Neural progenitor cell (in vitro differentiated cells): ENCODE data around the gene AMN. TPM values are rescaled to one million over a fixed set of nuclear protein-coding genes. Genes with fewer than 3 reads are reported as not detected.

Source experiments
- DNase-seq: peaks from one replicate; pipeline ENCODE4 v3.0.0-alpha.2; 2016; ENCODE audit warnings: low spot score
- H2AFZ ChIP-seq: fragments of 200-600 bp; sonication (generic); replicated peaks from 2 replicates; pipeline ENCODE4 v1.6.1; 2016; ENCODE audit warnings: antibody characterized with exemption
- H3F3A ChIP-seq: fragments of 200-600 bp; sonication (generic); 2 replicates; pipeline ENCODE4 v1.6.1; 2016; ENCODE audit warnings: antibody characterized with exemption, low read depth
- H3K27ac ChIP-seq: fragments of 200-600 bp; sonication (generic); 2 replicates; pipeline ENCODE4 v1.5.1; 2016; ENCODE audit warnings: mild to moderate bottlenecking
- H3K27me3 ChIP-seq: fragments of 200-600 bp; sonication (generic); 2 replicates; pipeline ENCODE4 v1.6.1; 2016; ENCODE audit warnings: mild to moderate bottlenecking, moderate library complexity
- H3K36me3 ChIP-seq: fragments of 200-600 bp; sonication (generic); 2 replicates; pipeline ENCODE4 v1.5.1; 2016
- H3K4me1 ChIP-seq: fragments of 200-600 bp; sonication (generic); 2 replicates; pipeline ENCODE4 v1.6.1; 2016; ENCODE audit warnings: mixed run types
- H3K4me2 ChIP-seq: fragments of 200-600 bp; sonication (generic); 2 replicates; pipeline ENCODE4 v1.6.1; 2016
- H3K4me3 ChIP-seq: fragments of 200-600 bp; sonication (generic); 2 replicates; pipeline ENCODE4 v1.5.1; 2016
- H3K79me2 ChIP-seq: fragments of 200-600 bp; sonication (generic); 2 replicates; pipeline ENCODE4 v1.6.1; 2016; ENCODE audit warnings: low read depth
- H3K9ac ChIP-seq: fragments of 200-600 bp; sonication (generic); 2 replicates; pipeline ENCODE4 v1.6.1; 2016
- H3K9me3 ChIP-seq: fragments of 200-600 bp; sonication (generic); 2 replicates; pipeline ENCODE4 v1.5.1; 2016; ENCODE audit warnings: low read depth
- H4K20me1 ChIP-seq: fragments of 200-600 bp; sonication (generic); 2 replicates; pipeline ENCODE4 v1.6.1; 2016; ENCODE audit warnings: low read depth
- H3K27ac Mint-ChIP-seq: 3 replicates; pipeline ENCODE4 v1.8.0; 2021; ENCODE audit warnings: mixed read lengths
- H3K27me3 Mint-ChIP-seq: 2 replicates; pipeline ENCODE4 v1.8.0; 2022; ENCODE audit warnings: low read depth, mild to moderate bottlenecking, inconsistent platforms, moderate library complexity, mixed read lengths; ENCODE audit not compliant: insufficient read depth
- H3K36me3 Mint-ChIP-seq: 3 replicates; pipeline ENCODE4 v1.8.0; 2021; ENCODE audit warnings: mixed read lengths
- H3K4me1 Mint-ChIP-seq: 3 replicates; pipeline ENCODE4 v1.8.0; 2021; ENCODE audit warnings: mixed read lengths
- H3K4me3 Mint-ChIP-seq: 3 replicates; pipeline ENCODE4 v1.8.0; 2021; ENCODE audit warnings: mild to moderate bottlenecking, moderate library complexity, mixed read lengths
- H3K9me3 Mint-ChIP-seq: 3 replicates; pipeline ENCODE4 v1.8.0; 2020; ENCODE audit warnings: mixed read lengths
- EZH2 ChIP-seq: fragments of 200-600 bp; sonication (generic); IDR thresholded peaks from 2 replicates; pipeline ENCODE4 v1.6.1; 2017; ENCODE audit warnings: antibody characterized with exemption, mild to moderate bottlenecking, moderate library complexity
- EZH2phosphoT487 ChIP-seq: fragments of 200-600 bp; sonication (generic); IDR thresholded peaks from 2 replicates; pipeline ENCODE4 v1.6.1; 2017; ENCODE audit warnings: antibody characterized with exemption
- total RNA-seq: library from RNA; depleted of rRNA; stranded (reverse); fragments of >200 nt; gene quantifications from 2 replicates; pipeline ENCODE4 v1.2.3, GENCODE V29; 2015; ENCODE audit warnings: low replicate concordance
- TF ChIP-seq, protein P1 (sequence below): fragments of 200-600 bp; sonication (generic); IDR thresholded peaks from 2 replicates; pipeline ENCODE4 v1.5.1; 2017; ENCODE audit warnings: antibody characterized with exemption, mild to moderate bottlenecking

The AMN gene
- total RNA-seq, 1 donor from 2014 or later = not detected

DNA sequence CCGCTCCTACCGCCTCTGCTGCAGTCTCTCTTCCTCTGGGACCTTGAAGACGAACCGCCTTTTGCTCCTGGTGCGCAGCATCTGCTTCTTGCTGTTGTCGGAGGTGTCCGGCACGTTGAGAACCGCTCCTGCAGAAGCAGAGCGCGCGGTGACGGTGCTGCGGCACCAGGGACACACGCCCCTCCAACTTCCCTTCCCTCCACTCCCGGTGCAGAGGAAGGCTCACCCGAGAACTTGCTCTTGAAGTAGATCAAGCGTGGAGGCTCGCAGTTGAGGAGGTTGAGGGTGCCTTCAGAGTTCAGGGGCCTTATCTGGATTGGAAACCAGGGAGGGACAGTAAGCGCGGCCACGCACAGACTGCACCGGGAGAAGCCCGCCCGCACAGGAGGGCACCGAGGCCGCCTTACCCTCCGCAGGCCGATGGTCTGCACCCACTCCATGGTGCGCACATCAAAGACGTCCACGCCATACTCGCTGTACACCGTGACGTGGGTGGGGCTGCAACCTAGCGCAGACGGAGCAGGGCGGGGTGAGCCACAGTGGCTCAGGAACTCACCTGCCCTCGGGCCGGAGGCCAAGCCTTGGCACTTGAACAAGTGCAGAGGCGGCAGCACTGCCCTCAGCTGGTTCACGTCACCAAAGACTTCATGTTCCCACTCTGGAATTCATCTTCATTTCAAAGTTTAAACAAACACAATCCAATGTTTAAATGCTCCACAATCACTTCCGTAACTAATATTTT is 17.5 kb downstream of the AMN start:
- Mint-ChIP-seq H3K27ac (no peak overlapping the region), H3K4me1 (no peaks in the 10 kb centered on the region), H3K36me3 (peaks cover 33% of the 10 kb centered on the region), H3K4me3 (no peak overlapping the region), H3K9me3 (no peaks in the 10 kb centered on the region), H3K27me3 (peaks cover 5% of the 10 kb centered on the region)
- H4K20me1 ChIP-seq = no peaks in the 10 kb centered on the region
- no peaks in the 10 kb centered on the region for H3K27me3 ChIP-seq
- no peak for TF ChIP-seq EZH2
- TF ChIP-seq, protein P1, sequence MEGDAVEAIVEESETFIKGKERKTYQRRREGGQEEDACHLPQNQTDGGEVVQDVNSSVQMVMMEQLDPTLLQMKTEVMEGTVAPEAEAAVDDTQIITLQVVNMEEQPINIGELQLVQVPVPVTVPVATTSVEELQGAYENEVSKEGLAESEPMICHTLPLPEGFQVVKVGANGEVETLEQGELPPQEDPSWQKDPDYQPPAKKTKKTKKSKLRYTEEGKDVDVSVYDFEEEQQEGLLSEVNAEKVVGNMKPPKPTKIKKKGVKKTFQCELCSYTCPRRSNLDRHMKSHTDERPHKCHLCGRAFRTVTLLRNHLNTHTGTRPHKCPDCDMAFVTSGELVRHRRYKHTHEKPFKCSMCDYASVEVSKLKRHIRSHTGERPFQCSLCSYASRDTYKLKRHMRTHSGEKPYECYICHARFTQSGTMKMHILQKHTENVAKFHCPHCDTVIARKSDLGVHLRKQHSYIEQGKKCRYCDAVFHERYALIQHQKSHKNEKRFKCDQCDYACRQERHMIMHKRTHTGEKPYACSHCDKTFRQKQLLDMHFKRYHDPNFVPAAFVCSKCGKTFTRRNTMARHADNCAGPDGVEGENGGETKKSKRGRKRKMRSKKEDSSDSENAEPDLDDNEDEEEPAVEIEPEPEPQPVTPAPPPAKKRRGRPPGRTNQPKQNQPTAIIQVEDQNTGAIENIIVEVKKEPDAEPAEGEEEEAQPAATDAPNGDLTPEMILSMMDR = no peak
- no peak for DNase-seq
- H2AFZ ChIP-seq = no peak overlapping the region
- H3K4me1 ChIP-seq = no peaks in the 10 kb centered on the region
- no peak overlapping the region for H3K4me2 ChIP-seq
- no peak overlapping the region for H3K9ac ChIP-seq
- H3K36me3 ChIP-seq = no peaks in the 10 kb centered on the region
- no peaks in the 10 kb centered on the region for H3K79me2 ChIP-seq
- no peaks in the 10 kb centered on the region for H3F3A ChIP-seq
- H3K4me3 ChIP-seq = no peak overlapping the region
- H3K27ac ChIP-seq = no peak overlapping the region
- H3K9me3 ChIP-seq = no peaks in the 10 kb centered on the region

DNA sequence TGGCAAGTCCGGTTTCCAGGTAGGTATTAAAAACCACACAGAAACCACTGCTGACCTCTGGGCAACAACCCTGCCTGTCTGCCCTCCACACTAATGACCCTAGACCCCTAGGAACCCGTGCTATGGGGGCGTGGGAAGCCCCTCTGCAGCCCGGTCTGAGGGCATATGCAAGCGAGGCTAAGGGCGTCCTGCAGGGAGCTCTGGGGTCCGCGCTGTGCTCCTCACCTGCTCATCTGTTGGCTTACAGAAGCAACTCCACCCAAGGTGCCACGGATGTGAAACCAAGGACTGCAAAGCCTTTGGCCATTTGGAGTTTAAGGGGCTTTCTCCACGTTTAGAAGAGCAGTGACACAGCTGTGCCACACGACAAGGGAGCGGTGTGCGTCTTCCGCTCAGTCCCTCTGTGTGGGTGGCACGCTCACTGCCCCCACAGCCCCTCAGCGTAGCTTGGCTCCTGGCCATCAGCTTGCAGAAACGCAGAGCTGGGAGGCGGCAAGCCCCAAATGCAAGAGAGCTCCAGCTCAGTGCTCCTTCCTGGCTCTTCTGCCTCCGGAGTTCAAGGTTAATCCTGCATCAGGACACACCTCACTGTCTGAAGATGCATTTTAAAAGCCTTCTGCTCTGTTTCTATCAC is 18.4 kb downstream of the AMN start:
- H3K4me3 Mint-ChIP-seq = no peak overlapping the region
- Histone ChIP-seq H3K36me3 (no peaks in the 10 kb centered on the region), H3K4me3 (no peak overlapping the region), H3K9ac (no peak overlapping the region), H3K79me2 (no peaks in the 10 kb centered on the region), H3K27me3 (no peaks in the 10 kb centered on the region), H3K27ac (no peak overlapping the region), H2AFZ (no peak overlapping the region), H4K20me1 (no peaks in the 10 kb centered on the region), H3K9me3 (no peaks in the 10 kb centered on the region), H3K4me2 (no peak overlapping the region), H3K4me1 (no peaks in the 10 kb centered on the region), H3F3A (no peaks in the 10 kb centered on the region)
- peaks cover 36% of the 10 kb centered on the region for H3K36me3 Mint-ChIP-seq
- H3K4me1 Mint-ChIP-seq = no peaks in the 10 kb centered on the region
- H3K27me3 Mint-ChIP-seq = peaks cover 5% of the 10 kb centered on the region
- TF ChIP-seq EZH2phosphoT487 = no peak
- no peak for TF ChIP-seq EZH2
- TF ChIP-seq, protein P1 = no peak
- no peak overlapping the region for H3K27ac Mint-ChIP-seq
- no peak for DNase-seq
- H3K9me3 Mint-ChIP-seq = no peaks in the 10 kb centered on the region

DNA sequence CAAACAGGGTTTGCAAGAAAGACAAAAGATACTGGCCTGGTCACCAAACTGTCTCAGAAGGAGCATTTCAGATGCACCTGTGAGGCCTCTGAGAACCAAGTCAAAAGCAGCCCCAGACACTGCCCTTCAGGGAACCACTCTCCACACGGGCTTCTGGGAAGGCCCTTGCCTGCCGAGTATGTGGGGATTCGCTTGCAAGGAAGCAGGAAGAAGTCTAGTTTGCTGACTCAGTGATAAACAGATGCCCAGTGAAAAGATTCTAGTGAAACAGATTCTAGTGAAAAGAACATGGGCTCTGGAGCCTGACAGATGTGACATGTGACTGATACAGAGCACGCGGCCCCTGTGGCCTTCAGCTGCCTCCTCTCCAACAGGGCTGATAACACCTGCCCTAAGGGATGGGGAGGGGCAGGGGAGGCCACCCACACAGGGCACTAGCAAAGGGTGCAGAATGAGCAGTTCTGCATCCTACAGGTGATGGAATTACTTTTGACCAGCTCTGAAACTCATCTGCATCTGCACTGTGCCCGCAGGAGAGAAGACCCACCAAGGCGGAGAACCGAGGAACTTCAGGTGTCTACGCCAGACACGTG is 19.1 kb downstream of the AMN start:
- no peaks in the 10 kb centered on the region for H3K36me3 ChIP-seq
- peaks cover 31% of the 10 kb centered on the region for H3K36me3 Mint-ChIP-seq
- no peak overlapping the region for H3K4me3 Mint-ChIP-seq

More for the DNA sequence above, 19.1 kb downstream of the AMN start:
- Histone ChIP-seq H3K27ac (no peak overlapping the region), H3K4me2 (no peak overlapping the region), H3K9ac (no peak overlapping the region), H3K79me2 (no peaks in the 10 kb centered on the region), H3K4me3 (no peak overlapping the region), H3K9me3 (no peaks in the 10 kb centered on the region), H3F3A (no peaks in the 10 kb centered on the region), H3K4me1 (no peaks in the 10 kb centered on the region), H4K20me1 (no peaks in the 10 kb centered on the region), H2AFZ (no peak overlapping the region), H3K27me3 (no peaks in the 10 kb centered on the region)
- Mint-ChIP-seq H3K27me3 (peaks cover 5% of the 10 kb centered on the region), H3K27ac (no peak overlapping the region), H3K9me3 (no peaks in the 10 kb centered on the region), H3K4me1 (no peaks in the 10 kb centered on the region)
- DNase-seq = no peak
- TF ChIP-seq, protein P1 = no peak
- TF ChIP-seq EZH2 = no peak
- no peak for TF ChIP-seq EZH2phosphoT487
